Measurements from ENCODE around the gene IFI35.

DNA sequence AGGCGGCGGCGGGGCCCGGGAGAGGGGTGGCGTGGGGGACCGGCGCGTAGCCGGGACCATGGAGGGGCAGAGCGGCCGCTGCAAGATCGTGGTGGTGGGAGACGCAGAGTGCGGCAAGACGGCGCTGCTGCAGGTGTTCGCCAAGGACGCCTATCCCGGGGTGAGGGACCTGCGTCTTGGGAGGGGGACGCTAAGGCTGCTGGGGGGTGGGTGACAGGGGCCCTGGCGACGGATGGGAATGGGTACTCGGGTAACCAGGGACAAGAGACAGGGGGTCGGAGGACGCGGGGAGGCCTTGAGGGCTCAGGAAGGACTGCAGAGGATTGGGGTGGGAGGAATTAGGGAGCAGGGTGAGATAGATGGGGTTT lies 18.7 kb downstream of the IFI35 start:
- TF ChIP-seq, protein P1, sequence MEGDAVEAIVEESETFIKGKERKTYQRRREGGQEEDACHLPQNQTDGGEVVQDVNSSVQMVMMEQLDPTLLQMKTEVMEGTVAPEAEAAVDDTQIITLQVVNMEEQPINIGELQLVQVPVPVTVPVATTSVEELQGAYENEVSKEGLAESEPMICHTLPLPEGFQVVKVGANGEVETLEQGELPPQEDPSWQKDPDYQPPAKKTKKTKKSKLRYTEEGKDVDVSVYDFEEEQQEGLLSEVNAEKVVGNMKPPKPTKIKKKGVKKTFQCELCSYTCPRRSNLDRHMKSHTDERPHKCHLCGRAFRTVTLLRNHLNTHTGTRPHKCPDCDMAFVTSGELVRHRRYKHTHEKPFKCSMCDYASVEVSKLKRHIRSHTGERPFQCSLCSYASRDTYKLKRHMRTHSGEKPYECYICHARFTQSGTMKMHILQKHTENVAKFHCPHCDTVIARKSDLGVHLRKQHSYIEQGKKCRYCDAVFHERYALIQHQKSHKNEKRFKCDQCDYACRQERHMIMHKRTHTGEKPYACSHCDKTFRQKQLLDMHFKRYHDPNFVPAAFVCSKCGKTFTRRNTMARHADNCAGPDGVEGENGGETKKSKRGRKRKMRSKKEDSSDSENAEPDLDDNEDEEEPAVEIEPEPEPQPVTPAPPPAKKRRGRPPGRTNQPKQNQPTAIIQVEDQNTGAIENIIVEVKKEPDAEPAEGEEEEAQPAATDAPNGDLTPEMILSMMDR (conservative IDR thresholded peaks at IDR 0.05), result no peak
- TF ChIP-seq ZFX (IDR thresholded peaks at IDR 0.05), result no peak

All from C4-2B (cell line).